ENCODE results near the gene PI4KA.

- TF ChIP-seq, protein P1, sequence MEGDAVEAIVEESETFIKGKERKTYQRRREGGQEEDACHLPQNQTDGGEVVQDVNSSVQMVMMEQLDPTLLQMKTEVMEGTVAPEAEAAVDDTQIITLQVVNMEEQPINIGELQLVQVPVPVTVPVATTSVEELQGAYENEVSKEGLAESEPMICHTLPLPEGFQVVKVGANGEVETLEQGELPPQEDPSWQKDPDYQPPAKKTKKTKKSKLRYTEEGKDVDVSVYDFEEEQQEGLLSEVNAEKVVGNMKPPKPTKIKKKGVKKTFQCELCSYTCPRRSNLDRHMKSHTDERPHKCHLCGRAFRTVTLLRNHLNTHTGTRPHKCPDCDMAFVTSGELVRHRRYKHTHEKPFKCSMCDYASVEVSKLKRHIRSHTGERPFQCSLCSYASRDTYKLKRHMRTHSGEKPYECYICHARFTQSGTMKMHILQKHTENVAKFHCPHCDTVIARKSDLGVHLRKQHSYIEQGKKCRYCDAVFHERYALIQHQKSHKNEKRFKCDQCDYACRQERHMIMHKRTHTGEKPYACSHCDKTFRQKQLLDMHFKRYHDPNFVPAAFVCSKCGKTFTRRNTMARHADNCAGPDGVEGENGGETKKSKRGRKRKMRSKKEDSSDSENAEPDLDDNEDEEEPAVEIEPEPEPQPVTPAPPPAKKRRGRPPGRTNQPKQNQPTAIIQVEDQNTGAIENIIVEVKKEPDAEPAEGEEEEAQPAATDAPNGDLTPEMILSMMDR (conservative IDR thresholded peaks at IDR 0.05; ENCODE audit: low read depth, low read length): no peak
- no peak for TF ChIP-seq EZH2 (IDR thresholded peaks at IDR 0.05; ENCODE audit: borderline replicate concordance, low read depth, low read length, poor library complexity, severe bottlenecking)
These were observed 66.2 kb downstream of the PI4KA start for GRCh38 chr22:20792221-20792965.
